Endothelial cell of umbilical vein (primary cell): ENCODE data around the gene SLC47A1.

Experiments
- POLR2AphosphoS5 ChIP-seq: IDR thresholded peaks from 2 replicates; pipeline ENCODE4 v1.6.1; 2012; ENCODE audit warnings: low read depth, mild to moderate bottlenecking, control low read depth, low read length, moderate library complexity; ENCODE audit not compliant: insufficient read depth
- TF ChIP-seq, protein P1 (sequence below), 2 donors: IDR thresholded peaks; 1 replicate in 1 of 2; 2 replicates in 1 of 2; pipeline ENCODE4 v1.5.1; 2011; ENCODE audit warnings: low read length in 2 of 2, mild to moderate bottlenecking in 2 of 2, moderate library complexity in 2 of 2, control low read depth in 1 of 2, inconsistent platforms in 1 of 2, low read depth in 1 of 2; ENCODE audit not compliant: insufficient read depth in 1 of 2; ENCODE audit errors: extremely low read depth in 1 of 2

DNA sequence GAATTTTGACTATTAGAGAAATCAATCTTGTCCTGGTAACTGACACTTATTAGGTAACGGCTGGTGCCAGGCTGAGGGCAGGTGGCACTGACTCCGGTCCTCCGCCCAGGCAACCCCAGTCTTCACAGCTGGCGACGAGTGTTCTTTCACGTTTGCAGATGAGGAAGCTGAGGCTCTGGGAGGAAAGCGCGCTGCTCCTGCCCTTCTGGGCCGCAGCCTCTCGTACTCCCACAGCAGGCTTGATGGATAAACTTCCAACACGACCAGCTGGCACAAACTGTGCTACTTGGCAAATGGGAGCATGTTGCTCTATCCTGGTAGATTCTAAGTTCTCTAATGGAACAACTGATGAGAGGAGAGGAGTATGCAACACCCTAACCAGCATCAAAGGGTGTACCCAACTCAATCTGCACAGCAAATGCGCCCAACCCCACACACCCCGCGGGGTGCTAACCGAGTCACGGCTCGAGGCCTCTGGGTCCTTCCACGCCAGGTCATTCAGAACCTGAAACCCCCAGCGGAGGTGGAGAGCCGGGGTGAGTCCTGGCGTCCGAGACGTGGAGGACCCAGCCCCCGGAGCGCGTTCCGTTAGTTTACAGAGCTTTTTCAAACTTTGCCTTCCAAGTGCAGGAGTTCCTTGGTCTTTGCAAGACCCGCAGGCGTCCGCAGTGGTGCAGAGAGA lies 477 bp upstream of the SLC47A1 start:
- TF ChIP-seq, protein P1, sequence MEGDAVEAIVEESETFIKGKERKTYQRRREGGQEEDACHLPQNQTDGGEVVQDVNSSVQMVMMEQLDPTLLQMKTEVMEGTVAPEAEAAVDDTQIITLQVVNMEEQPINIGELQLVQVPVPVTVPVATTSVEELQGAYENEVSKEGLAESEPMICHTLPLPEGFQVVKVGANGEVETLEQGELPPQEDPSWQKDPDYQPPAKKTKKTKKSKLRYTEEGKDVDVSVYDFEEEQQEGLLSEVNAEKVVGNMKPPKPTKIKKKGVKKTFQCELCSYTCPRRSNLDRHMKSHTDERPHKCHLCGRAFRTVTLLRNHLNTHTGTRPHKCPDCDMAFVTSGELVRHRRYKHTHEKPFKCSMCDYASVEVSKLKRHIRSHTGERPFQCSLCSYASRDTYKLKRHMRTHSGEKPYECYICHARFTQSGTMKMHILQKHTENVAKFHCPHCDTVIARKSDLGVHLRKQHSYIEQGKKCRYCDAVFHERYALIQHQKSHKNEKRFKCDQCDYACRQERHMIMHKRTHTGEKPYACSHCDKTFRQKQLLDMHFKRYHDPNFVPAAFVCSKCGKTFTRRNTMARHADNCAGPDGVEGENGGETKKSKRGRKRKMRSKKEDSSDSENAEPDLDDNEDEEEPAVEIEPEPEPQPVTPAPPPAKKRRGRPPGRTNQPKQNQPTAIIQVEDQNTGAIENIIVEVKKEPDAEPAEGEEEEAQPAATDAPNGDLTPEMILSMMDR (IDR thresholded peaks at IDR 0.05; ENCODE audit: extremely low read depth in 1 of 2, insufficient read depth in 1 of 2, low read depth in 1 of 2, low read length in 2 of 2): no peak
- no peak for TF ChIP-seq POLR2AphosphoS5
